GM10266 (cell line): ENCODE measurements around the gene KCNK7.
"Not testable (repeated sequence)": the region's sequence is repeated elsewhere in the genome, so short reads cannot be mapped to it uniquely, and the experiment has no call there.

Source experiments
- DNase-seq: peaks from one replicate; pipeline ENCODE4 v3.0.0; 2012; ENCODE audit errors: extremely low spot score
- CTCF ChIP-seq: IDR thresholded peaks from 2 replicates; pipeline ENCODE4 v1.5.1; 2012; ENCODE audit warnings: mild to moderate bottlenecking, low read depth; ENCODE audit not compliant: control insufficient read depth, insufficient read depth; ENCODE audit errors: missing control alignments

KCNK7 gene

GRCh38 chr11:65639623-65640482 lies 44.3 kb upstream of the KCNK7 start:
- TF ChIP-seq CTCF = no peak
- DNase-seq = peak; percentile 84

- DNase-seq = not testable (repeated sequence)
Measured at GRCh38 chr11:65639228-65639597, 43.6 kb upstream of the KCNK7 start.

- DNase-seq = peak; percentile 94
- peak; percentile 27 for TF ChIP-seq CTCF
Measured at GRCh38 chr11:65637794-65638419, 42.3 kb upstream of the KCNK7 start, which contains the start of gene SIPA1. Gene SIPA1, plus strand, starts transcription at chr11:65638101. Its CDS starts 2,821 bp downstream, at chr11:65640922.

GRCh38 chr11:65637032-65637557 lies 41.5 kb upstream of the KCNK7 start:
- DNase-seq = no peak
- no peak for TF ChIP-seq CTCF

GRCh38 chr11:65636108-65637031 lies 40.8 kb upstream of the KCNK7 start:
- TF ChIP-seq CTCF = no peak

GRCh38 chr11:65634905-65635731 lies 39.5 kb upstream of the KCNK7 start:
- no peak for DNase-seq
- no peak for TF ChIP-seq CTCF

More at GRCh38 chr11:65636108-65637031, 40.8 kb upstream of the KCNK7 start:
- DNase-seq = no peak
